ENCODE data around the gene ABHD16B.
A peak's percentile ranks its signal among the peaks of the same experiment; 100 is the strongest.

The ABHD16B gene

DNA sequence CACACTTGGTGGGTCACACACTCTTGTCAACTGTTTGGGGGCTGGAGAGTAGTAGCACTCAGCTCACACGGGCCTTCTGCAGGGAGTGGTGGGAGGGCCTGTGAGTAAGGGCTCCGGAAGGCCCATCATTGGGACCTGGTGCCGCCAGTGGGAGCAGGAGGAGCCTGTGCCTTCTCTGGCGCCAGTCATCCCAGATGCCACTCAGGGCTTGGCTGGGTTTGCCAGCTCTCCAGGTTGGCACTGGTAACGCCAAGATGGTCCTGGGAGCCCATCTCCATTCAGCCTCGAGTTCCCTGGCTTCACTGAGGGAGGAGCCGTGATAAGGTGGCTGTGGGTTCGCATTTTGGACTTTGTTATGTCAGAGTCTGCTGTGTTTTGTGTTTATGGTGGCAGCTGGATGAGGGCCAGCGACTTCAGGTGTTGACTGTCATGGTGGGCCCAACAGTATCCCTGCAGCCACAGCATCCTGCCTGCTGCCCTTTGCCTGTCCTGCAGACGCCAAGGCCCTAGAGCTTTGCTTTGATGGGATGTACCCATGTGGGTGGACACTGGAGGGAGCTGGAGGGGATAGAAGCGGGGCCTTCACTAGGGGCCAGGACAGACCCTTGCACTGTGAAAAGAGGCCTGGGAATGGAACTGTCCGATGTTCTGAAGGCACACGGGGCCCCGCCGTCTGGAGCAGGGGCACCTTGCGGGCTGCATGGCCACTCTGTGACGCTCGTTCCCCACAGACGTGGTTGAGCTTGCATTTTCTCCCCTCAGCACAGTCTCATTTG, 20.3 kb downstream of the ABHD16B start:
- DNase-seq: no peak

DNA sequence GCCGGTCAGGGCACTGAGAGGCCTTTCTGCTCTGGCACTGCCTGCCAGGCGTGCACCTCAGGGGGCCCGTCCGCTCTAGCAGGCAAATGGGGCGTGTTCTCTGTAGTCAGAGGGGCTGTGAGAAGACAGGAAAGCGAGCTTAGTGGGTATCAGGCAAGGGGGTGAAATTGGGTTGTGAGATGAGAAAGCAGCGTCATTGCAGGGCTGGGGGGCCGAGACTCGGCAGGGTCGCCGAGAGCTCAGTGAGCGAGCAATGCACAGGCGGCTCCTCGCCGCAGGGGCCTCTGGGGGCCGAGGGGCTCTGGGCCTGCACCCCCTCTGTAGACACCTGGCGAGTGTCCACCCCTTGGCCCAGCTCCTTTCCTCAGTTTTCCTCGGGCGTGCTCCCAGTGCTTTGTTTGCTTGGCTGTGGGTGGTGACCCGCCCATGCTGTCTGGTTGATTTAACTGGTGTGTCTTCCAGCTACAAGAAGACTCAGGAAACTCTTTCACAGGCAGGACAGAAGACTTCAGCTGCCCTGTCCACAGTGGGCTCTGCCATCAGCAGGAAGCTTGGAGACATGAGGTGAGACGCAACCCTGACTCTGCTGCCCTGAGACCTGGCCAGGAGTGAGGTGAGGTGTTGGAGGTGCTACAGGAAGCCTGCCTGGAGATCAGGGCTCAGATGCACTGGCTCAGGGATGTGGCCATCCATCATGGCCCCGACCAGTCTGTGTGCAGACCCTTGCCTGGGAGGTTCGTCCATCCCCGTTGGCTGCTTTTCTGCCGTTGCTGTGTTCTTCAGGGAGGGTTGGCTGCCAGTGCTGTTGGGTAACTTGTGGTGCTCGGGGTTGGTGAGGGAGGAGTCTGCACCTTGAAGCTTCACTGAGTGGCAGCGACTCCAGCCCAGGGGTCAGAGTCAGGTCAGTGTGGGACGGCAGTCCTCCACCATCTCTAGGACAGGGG, 21.2 kb downstream of the ABHD16B start:
- no peak for DNase-seq

DNA sequence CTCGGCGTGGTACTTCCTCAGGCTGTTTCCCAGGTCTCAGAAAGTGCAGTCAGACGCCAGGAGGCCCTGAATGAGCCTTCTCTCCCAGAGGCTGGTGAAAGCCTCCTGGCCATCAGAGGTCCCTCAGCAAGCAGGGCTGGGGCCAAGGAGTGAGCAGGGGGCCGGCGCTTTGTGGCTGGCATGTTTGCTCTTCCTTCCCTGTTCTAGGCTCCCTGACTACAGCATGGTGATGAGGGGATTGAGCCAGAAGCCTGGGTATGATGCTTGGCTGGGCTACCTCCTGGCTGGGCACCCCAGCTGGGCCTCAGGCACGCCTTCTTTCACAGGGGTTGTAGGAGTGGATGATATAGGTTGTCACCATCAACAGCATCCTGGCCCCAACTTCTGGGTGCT, 21.9 kb downstream of the ABHD16B start:
- DNase-seq: no peak

DNA sequence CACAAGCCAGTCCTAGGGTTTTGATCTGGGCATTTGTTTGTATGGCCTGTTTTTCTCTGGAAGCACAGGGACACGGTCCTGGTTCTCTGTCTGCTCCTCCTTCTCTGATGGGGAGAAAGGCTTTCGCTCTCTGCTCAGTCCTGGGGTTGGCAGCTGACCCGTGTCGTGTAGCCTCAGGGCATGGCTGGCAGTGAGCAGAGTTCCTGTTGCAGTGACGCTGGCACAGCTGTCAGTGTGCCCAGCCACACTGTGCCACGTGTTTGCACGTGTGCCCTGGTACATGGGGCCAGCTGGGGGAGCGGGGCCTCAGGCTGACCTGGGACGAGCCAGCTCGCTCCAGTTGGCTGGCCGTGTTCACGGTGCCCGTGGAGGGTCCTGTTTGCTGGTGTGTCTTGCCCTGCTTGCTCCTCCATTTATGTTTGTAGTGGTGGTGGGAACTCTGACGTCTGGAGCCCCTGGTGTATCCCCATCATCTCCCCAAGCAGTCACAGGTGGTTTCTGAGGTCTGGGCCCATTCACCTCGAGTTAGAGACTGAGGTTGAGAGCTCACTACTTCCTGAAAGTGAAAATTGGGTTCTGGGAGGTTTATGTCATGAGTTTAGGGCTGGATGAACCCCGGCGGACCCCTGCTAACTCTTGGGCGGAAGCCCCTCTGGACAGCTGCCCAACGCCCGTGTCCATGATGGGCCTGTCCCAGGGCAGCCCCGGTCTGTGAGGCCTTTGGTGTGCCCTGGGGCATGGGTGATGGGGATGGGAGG, 23.4 kb downstream of the ABHD16B start:
- no peak for DNase-seq

DNA sequence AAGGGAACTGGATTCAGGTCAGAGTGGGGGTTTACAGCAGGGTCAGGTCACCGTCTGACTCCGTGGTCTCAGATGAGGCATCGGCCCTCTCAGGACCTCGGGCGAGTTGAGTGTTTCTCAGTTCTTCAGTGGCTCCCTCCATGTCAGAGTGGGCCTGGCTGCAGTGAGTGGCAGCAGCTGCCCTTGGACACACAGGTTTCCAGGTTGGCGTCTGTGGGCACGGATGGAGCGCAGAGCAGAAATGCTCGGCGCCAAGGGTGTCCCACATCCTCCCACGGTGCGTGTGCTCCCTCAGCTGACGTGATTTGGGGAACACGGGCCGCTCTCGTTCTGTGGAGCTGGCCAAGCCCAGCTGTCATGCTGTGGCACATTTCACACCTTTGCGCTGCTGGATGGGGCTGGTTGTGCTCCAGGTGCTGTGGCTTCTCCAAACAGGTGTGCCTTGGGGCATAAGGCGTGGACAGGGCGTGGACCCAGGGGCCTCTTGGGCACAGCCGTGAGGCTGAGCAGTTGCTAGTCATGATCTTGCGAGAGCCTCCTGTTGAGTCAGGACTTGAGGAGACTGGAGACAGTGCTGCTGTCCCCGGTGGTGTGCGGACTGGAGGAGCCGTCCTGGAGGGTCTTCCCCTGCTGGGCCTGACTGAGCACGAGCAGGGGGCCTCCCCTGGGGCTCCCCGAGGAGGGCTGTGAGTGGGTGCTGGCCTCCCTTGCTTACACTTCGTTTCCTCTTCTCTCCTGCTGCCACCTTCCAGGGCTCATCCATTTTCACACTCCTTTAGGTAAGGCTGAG, 24.2 kb downstream of the ABHD16B start:
- DNase-seq: no peak

DNA sequence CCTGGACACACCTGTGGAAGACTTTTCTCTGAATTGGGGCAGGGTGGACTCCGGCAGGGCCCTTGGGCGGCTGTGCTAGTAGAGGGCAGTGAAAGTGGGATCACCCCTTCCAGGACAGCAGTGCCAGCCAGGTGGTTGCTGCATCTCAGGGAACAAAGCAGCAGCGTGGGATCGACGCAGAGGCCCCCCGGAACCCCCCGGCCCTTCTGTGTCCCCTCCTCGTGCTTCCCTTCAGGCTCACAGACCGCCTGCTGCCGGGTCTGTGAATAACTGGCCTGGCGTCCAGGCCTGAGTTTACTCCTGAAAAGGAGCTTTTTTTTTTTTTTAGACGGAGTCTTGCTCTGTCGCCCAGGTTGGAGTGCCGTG, 24.7 kb downstream of the ABHD16B start:
- DNase-seq: no peak

DNA sequence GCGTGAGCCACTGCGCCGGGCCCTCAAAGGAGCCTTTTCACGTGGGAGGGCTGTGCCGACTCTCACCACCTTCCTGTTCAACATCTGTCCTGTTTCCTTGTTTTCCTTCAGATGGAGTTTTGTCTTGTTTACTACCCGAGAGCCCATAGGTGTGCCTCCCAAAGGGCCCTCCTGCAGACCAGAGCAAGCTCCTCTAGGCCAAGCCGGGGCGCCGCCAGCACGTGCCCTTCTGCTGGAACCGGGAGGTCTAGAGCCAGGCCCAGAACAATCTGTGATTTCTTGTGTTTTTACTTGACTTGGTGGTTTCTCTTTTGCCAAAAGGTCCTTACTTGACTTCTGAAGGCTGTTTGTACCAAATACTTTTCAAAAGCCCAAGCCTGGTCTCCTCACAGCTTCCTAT, 25.6 kb downstream of the ABHD16B start:
- no peak for DNase-seq

DNA sequence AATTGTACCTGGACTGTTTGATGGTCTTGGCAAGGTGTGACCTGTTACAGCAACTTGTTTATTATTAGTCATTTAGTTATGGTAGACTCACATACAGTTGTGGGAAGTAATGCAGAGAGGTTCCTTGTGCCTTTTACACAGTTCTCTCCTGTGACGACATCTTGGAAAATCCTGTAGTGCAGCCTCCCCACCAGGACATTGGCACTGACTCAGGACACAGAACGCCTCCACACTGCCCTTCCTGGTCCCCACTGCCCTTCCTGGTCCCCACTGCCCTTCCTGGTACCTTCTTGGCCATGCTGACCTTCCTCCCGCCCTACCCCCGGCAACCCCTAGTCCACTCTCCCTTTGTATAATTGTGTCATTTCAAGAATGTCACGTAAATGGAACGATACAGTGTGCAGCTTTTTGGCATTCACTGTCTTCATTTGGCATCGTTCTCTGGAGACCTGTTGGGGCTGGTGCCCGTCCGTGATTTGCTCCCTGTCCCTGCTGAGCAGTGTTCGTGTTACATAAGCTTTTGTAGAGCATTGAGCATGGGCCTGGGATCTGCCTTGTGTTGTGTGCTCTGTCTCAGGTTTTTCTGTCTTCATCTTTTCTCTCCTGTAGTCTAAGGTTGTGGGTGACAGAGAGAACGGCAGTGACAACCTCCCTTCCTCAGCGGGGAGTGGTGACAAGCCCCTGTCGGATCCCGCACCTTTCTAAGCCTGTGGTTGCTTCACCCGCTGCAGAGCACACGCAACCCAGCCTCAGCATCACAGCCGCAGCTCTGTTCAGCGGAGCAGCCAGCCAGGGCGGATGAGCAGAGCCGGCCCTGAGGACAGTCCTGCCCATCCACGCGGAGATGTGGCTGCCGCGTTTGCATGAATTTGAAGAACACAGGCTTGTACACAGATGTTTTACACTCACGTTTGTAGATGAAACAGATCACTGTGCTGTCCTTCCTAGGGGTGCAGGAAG, 28.2 kb downstream of the ABHD16B start:
- DNase-seq: no peak

DNA sequence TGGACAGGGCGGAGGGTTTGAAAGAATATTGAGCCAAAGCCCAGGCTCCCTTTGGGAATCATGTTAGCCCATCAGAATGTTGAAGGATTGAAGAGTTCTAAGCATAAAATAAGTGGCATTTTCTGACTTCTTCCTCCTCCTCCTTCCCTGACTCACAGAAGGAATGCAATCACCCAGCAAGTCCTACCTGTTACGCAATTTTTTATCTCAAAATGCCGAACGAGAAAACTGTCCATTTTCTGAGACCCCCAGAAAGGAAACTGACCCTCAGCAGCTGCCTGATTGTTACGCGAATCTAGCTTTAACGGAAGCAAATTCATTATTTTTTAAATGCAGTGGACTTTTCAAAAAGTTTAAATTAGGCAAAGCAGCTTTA, 28.9 kb downstream of the ABHD16B start:
- no peak for DNase-seq

DNA sequence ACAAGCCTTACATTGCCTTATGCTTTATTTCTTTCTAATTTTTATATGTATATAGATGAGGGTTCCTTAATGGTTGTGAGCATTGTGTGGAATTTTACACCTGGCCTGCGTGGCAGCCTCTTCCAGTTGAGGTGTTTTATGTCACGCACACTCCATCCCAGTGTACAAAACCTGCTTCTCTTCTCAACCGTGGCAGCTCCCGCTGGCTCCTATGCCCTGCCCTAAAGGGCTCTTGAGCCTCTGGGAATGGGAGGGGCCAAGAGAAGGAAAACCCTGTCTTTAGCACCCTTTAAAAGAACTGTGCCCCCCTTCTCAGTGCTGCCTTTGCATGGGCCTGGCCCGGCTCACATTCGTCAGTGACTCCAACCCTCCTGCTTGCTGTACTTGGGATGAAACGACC, 29.3 kb downstream of the ABHD16B start:
- no peak for DNase-seq

DNA sequence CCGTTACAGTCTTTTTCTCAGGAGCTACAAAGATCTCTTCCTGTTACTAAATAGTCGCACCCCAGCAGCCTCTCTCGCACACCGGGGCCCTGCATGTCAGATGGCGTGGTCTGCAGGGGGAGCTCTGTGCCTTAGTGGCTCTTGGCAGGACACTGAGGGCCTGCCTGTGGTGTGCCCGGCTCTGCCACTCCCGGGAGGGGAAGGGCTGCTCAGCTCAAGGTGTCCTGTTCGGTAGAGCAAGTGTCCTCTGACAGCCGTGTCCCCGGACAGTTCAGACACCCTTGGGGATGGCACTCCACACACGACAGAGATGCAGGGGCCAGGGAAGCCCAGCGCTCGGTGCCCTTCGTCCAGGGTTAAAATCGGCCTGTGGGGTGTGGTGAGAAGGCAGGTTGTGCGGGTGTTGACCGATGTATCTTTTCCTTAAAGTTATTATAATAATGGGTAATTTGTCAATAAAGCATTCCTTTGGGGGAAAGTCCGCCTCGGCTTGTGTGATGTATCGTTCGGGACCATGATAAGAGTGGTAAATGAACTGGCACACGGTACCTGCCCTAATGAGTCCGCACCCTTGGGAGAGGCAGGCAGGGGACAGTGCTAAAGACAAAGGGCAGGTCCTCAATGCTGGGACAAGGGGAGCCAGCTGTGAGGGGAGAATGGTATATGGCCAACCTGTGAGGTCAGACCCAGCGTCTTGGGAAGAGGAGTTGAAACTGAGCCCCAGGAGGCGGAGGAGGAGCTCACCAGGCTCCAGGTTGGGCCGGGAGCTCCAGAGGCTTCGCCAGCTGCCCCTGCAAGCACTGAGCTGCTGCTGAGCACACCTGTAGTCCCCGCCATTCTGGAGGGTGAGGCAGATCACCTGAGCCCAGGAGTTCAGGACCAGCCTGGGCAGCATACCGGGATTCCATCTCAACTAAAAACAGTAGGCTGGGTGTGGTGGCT, 30.0 kb downstream of the ABHD16B start:
- no peak for DNase-seq

DNA sequence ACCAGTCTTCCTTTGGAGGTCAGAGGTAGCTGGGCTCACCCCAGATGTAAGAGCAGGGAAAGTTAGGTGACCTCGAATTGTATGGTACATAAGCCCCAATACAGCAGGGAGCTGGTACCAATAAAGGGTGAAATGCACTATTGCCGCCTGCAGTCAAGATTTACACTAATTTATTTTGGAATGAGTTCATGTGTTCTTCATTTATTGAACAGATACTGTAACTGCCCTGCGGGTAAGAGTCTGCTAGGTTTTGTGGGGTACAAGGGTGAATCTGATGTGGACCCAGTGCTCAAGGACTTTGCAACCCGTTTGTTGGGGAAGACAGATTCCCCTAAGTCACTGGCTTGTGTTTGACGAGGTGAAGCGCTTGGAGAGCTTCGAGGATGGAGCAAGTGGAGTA, 31.1 kb downstream of the ABHD16B start:
- no peak for DNase-seq

DNA sequence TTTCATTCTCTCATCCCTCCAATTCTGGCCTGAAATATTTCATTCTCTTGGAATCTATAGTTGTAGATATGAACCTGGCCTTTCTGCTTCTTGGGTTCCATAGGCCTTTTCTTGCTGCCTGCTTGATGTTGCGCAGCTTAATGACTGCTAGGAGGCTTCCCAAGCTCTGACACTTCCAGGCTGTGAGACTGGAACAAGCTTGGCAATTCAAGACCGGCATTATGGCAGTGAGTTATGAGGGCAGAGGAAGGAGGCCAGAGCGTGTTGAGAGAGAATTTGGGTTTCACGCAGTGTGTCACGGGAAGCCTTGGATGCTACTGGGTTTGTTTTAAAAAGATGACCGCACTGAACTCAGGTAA, 32.7 kb downstream of the ABHD16B start:
- no peak for DNase-seq

DNA sequence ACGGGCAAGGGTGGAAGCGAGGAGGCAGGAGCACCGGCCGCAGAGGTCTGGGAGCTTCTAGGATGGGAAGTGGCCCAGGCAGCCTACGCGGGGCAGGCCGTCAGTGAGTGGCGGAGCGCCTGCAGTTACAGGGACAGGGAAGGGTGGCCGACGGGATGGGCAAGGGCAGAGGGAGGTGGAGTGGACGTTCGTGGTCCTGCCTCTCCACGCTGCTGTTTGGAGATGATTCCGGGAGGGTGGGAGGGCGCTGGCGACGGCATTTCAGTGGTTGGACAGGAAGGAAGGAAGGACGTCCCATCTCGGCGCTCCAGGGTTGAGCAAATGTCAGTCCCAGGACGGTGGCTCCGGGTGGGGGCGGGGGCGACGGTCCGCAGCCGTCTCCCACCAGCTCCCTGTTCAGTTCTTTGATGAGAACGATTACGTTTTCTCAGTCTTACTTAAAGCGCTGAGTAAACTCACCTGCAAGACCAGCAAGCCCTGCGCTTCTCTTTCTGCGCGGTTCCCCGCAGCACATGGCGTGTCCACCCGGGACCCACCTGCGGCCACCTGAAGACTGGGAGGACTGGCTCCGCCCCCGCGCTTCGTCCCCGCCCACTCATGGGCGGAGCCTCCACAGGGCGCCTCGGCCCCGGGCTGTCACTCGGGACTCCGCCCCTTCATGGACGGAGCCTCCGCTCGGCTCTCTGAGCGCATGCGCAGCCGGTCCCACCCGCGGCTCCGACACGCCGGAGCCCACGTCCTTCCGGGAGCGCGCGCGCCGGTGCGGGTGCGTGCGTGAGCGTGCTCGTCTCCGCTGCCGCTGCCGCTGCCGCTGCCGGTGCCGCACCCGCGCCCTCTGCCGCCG, 33.3 kb downstream of the ABHD16B start, which contains the start of gene DNAJC5:
Gene DNAJC5, plus strand, starts transcription at position 769 of the 844 bp plus-strand sequence. CDS start 33,220 bp downstream, outside the sequence.
- DNase-seq: peak; percentile 98

DNA sequence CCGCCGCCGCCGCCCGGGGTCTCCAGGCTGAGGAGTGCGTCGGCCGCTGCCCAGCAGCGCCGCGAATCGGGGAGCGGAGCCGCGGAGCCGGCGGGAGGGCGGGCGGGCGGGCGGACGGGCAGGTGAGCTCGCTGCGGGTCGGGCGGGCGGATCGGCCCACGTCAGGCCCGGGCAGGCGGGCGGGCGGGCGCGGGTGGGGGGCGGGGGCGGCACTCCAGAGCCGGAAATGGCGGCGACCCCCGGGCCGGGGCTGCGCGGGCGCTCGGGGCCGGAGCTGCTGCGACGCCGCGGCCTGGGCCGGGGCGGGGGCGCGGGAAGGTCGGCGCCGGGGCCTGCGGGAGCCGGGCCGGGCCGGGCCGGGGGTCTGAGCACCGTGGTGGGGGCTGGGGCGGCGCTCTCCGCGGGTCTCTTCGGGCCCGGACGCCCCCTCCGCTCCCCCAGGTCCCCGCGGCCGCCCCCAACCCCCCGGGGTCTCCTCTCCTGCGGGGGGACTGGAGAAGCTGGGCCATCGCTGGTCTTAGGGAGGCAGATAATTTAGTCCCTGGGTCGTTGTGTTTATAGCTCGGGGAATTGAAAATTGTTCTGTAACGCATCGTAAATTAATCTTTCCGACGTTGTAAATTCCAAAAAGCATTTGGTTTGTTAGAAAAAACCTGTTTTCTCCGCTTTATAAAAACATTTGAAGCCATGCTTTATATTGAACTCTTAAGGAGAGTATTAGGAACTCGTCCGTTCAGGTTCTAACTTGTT, 34.1 kb downstream of the ABHD16B start:
- no peak for DNase-seq

DNA sequence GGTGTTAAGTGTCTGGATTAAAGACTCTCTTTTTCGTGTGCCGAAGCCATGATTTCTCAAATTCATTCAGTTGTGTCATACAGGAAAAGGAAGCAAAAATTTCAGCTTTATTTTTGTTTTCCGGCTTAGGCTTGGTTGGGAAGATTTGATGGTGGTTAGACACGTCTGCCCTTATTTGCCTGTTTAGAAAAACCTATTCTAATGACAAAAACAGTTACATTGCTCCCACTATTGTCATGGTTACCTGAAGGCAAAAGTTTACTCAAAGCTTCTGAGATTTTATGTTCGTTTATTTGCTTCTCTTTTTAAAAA, 34.6 kb downstream of the ABHD16B start:
- DNase-seq: peak; percentile 26

DNA sequence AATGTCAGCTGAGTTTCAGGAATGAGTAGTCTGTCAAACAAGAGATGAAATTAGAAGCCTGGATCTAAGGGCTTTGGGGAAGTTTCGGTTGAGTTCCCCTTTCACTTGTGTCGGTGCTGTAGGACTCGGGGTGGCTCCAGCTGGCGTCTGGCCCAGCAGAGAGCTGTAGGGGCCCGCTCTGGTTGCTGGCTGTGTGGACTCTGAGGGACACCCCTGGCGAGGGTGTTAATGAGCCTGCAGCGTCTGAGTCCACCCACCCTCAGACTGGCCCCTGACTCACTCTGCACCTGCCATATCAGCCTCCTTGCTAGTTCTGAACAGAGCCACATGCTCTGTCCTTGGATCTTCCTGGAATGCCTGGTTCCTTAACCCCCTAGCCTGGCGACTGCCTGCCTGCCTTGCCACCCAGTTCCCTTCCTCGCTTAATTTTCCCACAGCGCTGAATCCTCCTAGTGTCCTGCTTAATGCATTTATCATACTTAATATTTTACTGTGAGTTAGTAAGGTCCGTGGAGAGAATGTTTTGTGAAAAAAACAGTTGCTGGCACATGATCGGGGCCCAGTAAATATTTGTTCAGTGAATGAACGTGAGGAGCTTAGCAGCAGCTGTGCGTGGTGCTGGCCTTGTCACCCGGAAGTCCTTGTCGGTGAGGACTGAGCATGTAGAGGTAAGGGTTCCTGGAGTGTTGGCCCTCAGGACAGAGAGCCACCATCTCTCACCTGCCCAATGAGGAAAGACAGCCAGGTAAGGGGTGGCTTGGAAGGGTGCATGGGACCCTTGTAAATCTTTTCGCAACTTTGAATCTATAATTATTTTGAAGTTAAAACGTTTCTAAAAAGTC, 35.2 kb downstream of the ABHD16B start:
- peak; percentile 38 for DNase-seq
